Astrocyte of the cerebellum (primary cell): ENCODE data around the gene OR5AK2.

Experiments used
- DNase-seq: peaks from one replicate; pipeline ENCODE4 v3.0.0-alpha.2; 2011; ENCODE audit warnings: low read depth
- H3K4me3 ChIP-seq: 2 replicates; pipeline ENCODE4 v1.5.1; 2011; ENCODE audit warnings: mild to moderate bottlenecking, low read depth, low read length, moderate library complexity
- in situ Hi-C: cut with HindIII; loops from 2 replicates; pipeline ENCODE4 v1.10.0; 2017; ENCODE audit warnings: low sequenced_read_pairs
- TF ChIP-seq, protein P1 (sequence below): IDR thresholded peaks from 2 replicates; pipeline ENCODE4 v1.5.1; 2012; ENCODE audit warnings: low read length, low read depth, moderate library complexity, mild to moderate bottlenecking; ENCODE audit errors: missing control alignments

The OR5AK2 gene

DNA sequence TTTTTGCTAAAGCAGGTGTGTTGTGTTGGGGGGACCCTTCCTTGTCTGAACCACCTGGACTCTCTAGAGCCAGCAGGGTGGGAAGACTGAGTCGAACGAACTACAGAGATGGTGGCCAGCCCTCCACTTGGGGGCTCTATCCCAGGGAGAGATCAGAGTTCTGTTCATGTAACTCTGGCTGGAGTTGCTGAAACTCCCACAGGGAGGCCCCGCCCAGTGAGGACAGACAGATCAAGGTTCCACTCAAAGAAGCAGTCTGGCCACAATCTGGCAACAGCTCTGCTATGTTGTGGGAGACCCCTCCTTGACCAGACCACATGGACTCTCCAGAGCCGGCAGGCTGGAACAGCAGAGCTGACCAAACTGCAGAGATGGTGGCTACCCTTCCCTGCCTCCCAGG, 20.2 kb upstream of the OR5AK2 start:
- in situ Hi-C loops = no loop called here
- no peak overlapping the region for H3K4me3 ChIP-seq

DNA sequence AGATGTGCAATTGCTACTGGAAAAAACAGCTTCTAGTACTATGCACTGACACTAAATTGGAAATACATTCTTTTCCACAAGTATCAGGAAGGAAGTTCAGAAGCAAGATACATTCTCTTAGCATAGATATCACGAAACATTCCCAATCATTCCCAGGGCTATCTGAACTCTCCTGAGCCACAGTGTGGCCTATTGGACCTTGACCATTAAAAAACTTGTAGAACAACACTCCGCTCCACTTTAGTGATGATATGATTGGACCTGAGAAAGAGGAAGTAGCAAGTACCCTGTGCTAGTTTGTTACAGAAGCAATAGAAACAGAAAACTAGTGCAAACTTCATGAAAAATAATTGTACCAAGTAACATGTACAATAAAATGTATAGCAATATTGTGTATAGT, 11.4 kb upstream of the OR5AK2 start:
- in situ Hi-C loops = no loop called here
- TF ChIP-seq, protein P1, sequence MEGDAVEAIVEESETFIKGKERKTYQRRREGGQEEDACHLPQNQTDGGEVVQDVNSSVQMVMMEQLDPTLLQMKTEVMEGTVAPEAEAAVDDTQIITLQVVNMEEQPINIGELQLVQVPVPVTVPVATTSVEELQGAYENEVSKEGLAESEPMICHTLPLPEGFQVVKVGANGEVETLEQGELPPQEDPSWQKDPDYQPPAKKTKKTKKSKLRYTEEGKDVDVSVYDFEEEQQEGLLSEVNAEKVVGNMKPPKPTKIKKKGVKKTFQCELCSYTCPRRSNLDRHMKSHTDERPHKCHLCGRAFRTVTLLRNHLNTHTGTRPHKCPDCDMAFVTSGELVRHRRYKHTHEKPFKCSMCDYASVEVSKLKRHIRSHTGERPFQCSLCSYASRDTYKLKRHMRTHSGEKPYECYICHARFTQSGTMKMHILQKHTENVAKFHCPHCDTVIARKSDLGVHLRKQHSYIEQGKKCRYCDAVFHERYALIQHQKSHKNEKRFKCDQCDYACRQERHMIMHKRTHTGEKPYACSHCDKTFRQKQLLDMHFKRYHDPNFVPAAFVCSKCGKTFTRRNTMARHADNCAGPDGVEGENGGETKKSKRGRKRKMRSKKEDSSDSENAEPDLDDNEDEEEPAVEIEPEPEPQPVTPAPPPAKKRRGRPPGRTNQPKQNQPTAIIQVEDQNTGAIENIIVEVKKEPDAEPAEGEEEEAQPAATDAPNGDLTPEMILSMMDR = no peak
- H3K4me3 ChIP-seq = no peak overlapping the region
- DNase-seq = no peak

More for the DNA sequence above, 20.2 kb upstream of the OR5AK2 start:
- TF ChIP-seq, protein P1 = no peak
- DNase-seq = no peak

DNA sequence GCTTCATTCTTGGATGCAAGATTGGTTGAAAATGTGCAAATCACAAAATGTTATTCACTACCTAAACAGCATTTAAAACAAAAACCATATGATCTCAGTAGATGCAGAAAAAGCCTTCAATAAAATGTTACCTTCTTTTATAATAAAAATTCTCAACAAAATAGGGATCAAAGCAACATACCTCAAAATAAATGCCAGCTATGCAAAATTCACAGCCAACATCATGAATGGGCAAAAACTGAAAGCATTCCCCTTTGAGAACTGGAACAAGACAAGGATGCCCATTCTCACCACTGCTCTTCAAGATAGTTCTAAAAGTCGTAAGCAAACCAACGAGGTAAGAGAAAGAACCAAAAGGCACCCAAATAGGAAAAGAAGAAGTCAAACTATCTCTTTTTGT, 2.0 kb downstream of the OR5AK2 start:
- no peak overlapping the region for H3K4me3 ChIP-seq
- in situ Hi-C loops = no loop called here
- TF ChIP-seq, protein P1 = no peak
- DNase-seq = no peak

DNA sequence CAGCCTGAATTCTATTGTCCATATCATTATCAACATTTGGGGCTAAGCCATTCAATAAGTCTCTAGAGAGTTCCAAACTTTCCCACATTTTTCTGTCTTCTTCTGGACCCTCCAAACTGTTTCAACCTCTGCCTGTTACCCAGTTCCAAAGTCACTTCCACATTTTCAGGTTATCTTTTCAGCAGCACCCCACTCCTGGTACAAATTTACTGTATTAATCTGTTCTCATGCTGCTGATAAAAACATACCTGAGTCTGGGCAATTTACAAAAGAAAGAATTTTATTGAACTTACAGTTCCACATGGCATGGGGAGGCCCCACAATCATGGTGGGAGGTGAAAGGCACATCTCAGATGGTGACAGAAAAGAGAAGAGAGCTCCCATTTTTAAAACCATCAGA, 5.8 kb downstream of the OR5AK2 start:
- H3K4me3 ChIP-seq = no peak overlapping the region
- TF ChIP-seq, protein P1 = no peak
- no peak for DNase-seq
- in situ Hi-C loops = no loop called here

DNA sequence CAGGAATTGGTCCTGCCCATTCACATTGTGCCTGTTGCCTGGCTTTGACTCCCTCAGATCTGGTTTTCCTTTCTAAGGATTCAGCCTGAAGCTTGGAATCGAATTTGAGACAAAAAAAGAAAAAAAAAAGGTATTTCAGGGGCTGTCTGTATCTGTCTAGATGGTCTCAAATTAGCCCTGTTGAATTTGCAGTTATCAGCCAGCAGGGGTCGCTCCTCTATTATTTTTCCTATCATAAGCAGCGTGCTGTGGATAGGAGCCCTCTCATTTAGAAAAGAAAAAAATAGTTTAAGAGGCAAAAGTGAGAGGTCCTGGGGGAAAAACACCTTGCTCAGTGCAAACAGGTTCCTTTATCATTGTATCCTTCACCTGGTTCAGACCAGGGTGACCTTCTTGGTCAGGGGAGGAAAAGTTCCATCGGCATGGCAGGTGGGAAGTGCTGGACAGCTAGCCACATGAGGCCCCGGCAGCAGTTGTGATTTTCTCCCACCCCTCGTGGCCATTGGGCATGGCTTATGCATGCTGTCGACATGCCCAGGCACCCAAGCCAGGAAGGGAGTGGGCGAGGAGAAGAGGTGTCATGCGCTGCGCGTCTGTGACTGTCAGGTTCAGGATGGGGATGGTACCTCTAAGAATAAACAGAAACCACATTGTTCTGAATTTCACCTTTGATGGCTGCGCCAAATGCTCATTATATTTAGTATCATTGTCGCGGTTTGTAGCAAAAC, 13.1 kb downstream of the OR5AK2 start:
- in situ Hi-C loops = no loop called here
- DNase-seq = no peak
- TF ChIP-seq, protein P1 = peak; percentile 29
- H3K4me3 ChIP-seq = no peak overlapping the region

DNA sequence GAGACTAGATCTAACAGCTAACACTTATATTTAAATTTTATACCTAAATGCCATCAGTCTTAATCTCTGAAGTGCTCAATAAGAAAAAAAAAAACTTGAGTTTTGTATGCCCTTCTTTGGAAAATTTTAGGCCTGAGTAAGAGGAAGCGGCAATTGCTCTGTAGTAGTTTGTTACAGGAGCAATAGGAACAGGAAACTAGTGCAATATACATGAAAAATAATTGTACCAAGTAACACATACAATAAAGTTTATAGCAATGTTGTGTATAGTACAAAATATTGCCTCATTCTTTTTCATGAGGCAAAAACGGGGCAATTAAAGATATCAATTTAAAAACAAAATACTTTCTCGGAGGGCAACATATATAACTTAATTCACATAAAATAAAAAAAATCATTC, 19.7 kb downstream of the OR5AK2 start:
- TF ChIP-seq, protein P1 = no peak
- no peak overlapping the region for H3K4me3 ChIP-seq
- DNase-seq = no peak
- in situ Hi-C loops = no loop called here
